ENCODE data around the gene SERF2. TPM values are rescaled to one million over a fixed set of nuclear protein-coding genes. Genes with fewer than 3 reads are reported as not detected.
A peak's percentile ranks its signal among the peaks of the same experiment; 100 is the strongest.
"Not testable (repeated sequence)": the region's sequence is repeated elsewhere in the genome, so short reads cannot be mapped to it uniquely, and the experiment has no call there.

SERF2 gene
- total RNA-seq, 1 donor from 2014 or later = 598 TPM

GRCh38 chr15:43796566-43796965, 4.4 kb downstream of the SERF2 start:
- H3K4me3 Mint-ChIP-seq (ENCODE audit: low read depth) = no peak overlapping the region
- H3K27me3 Mint-ChIP-seq (ENCODE audit: low read depth) = no peaks in the 10 kb centered on the region
- peaks cover 44% of the 10 kb centered on the region for H3K4me1 Mint-ChIP-seq (ENCODE audit: low read depth)
- no peaks in the 10 kb centered on the region for H3K9me3 Mint-ChIP-seq
- H3K27ac Mint-ChIP-seq = peak overlapping the region; percentile 5
- intact Hi-C loops (cut with micrococcal nuclease) = no loop called here
- H3K36me3 Mint-ChIP-seq (ENCODE audit: low read depth) = peaks cover 88% of the 10 kb centered on the region
- DNase-seq (ENCODE audit: low spot score) = no peak

- peak overlapping the region; percentile 30 for H3K4me3 Mint-ChIP-seq (ENCODE audit: low read depth)
- peaks cover 80% of the 10 kb centered on the region for H3K36me3 Mint-ChIP-seq (ENCODE audit: low read depth)
- no peaks in the 10 kb centered on the region for H3K27me3 Mint-ChIP-seq (ENCODE audit: low read depth)
- H3K4me1 Mint-ChIP-seq (ENCODE audit: low read depth) = peaks cover 34% of the 10 kb centered on the region
- no peaks in the 10 kb centered on the region for H3K9me3 Mint-ChIP-seq
- H3K27ac Mint-ChIP-seq = peak overlapping the region; percentile 38
- intact Hi-C loops (cut with micrococcal nuclease) = no loop called here
- no peak for DNase-seq (ENCODE audit: low spot score)
Observed at GRCh38 chr15:43799209-43799944, 7.3 kb downstream of the SERF2 start.

GRCh38 chr15:43799945-43800285, 7.8 kb downstream of the SERF2 start, which contains the start of gene SERINC4:
TSS of gene SERINC4 (minus strand) at chr15:43800220. CDS start at chr15:43799986, 234 bp downstream.
- DNase-seq (ENCODE audit: low spot score) = no peak
- H3K4me3 Mint-ChIP-seq (ENCODE audit: low read depth) = peak within 1 kb of the TSS; percentile 100
- peak within 1 kb of the TSS; percentile 97 for H3K27ac Mint-ChIP-seq
- intact Hi-C loops (cut with micrococcal nuclease) = loop anchor here (1.0 to 2.0 kb wide), 2 partner anchors 8 to 53 kb away; partner anchors contain the start of genes PDIA3 and SERF2
- peaks cover 80% of the 10 kb centered on the region for H3K36me3 Mint-ChIP-seq (ENCODE audit: low read depth)
- H3K4me1 Mint-ChIP-seq (ENCODE audit: low read depth) = peaks cover 29% of the 10 kb centered on the region
- no peaks in the 10 kb centered on the region for H3K27me3 Mint-ChIP-seq (ENCODE audit: low read depth)
- H3K9me3 Mint-ChIP-seq = no peaks in the 10 kb centered on the region

GRCh38 chr15:43800286-43801141, 8.4 kb downstream of the SERF2 start, which contains the start of gene HYPK:
TSS of gene HYPK (plus strand) at chr15:43800599. CDS start at chr15:43800623, 24 bp downstream.
- intact Hi-C loops (cut with micrococcal nuclease) = loop anchor here (1.0 to 2.0 kb wide), 2 partner anchors 8 to 54 kb away; partner anchors contain the start of genes PDIA3 and SERF2
- Mint-ChIP-seq H3K4me3 (ENCODE audit: low read depth) (peak within 1 kb of the TSS; percentile 100), H3K27ac (peak within 1 kb of the TSS; percentile 97), H3K27me3 (ENCODE audit: low read depth) (no peaks in the 10 kb centered on the region), H3K4me1 (ENCODE audit: low read depth) (peaks cover 28% of the 10 kb centered on the region), H3K9me3 (no peaks in the 10 kb centered on the region), H3K36me3 (ENCODE audit: low read depth) (peaks cover 79% of the 10 kb centered on the region)
- DNase-seq (ENCODE audit: low spot score) = peak; percentile 88

GRCh38 chr15:43802676-43803075, 10.6 kb downstream of the SERF2 start:
- H3K9me3 Mint-ChIP-seq; H3K27me3 Mint-ChIP-seq (ENCODE audit: low read depth); DNase-seq (ENCODE audit: low spot score); intact Hi-C loops (cut with micrococcal nuclease); H3K27ac Mint-ChIP-seq; H3K4me3 Mint-ChIP-seq (ENCODE audit: low read depth): not testable (repeated sequence)
- peaks cover 80% of the 10 kb centered on the region for H3K36me3 Mint-ChIP-seq (ENCODE audit: low read depth)
- peaks cover 25% of the 10 kb centered on the region for H3K4me1 Mint-ChIP-seq (ENCODE audit: low read depth)

GRCh38 chr15:43808435-43808950, 16.4 kb downstream of the SERF2 start:
- Mint-ChIP-seq H3K36me3 (ENCODE audit: low read depth) (peaks cover 76% of the 10 kb centered on the region), H3K4me1 (ENCODE audit: low read depth) (peaks cover 3% of the 10 kb centered on the region), H3K9me3 (no peaks in the 10 kb centered on the region), H3K27me3 (ENCODE audit: low read depth) (no peaks in the 10 kb centered on the region), H3K27ac (no peak overlapping the region), H3K4me3 (ENCODE audit: low read depth) (no peak overlapping the region)
- intact Hi-C loops (cut with micrococcal nuclease) = no loop called here
- DNase-seq (ENCODE audit: low spot score) = no peak

- peaks cover 3% of the 10 kb centered on the region for H3K4me1 Mint-ChIP-seq (ENCODE audit: low read depth)
- H3K9me3 Mint-ChIP-seq = no peaks in the 10 kb centered on the region
- intact Hi-C loops (cut with micrococcal nuclease) = no loop called here
- no peaks in the 10 kb centered on the region for H3K27me3 Mint-ChIP-seq (ENCODE audit: low read depth)
- no peak overlapping the region for H3K4me3 Mint-ChIP-seq (ENCODE audit: low read depth)
- peaks cover 76% of the 10 kb centered on the region for H3K36me3 Mint-ChIP-seq (ENCODE audit: low read depth)
- DNase-seq (ENCODE audit: low spot score) = no peak
- H3K27ac Mint-ChIP-seq = no peak overlapping the region
Observed at GRCh38 chr15:43808960-43809678, 17.0 kb downstream of the SERF2 start.

GRCh38 chr15:43815064-43815463, 22.9 kb downstream of the SERF2 start:
- intact Hi-C loops (cut with micrococcal nuclease); H3K27me3 Mint-ChIP-seq (ENCODE audit: low read depth); H3K4me3 Mint-ChIP-seq (ENCODE audit: low read depth); H3K4me1 Mint-ChIP-seq (ENCODE audit: low read depth); DNase-seq (ENCODE audit: low spot score); H3K27ac Mint-ChIP-seq; H3K9me3 Mint-ChIP-seq: not testable (repeated sequence)
- peaks cover 62% of the 10 kb centered on the region for H3K36me3 Mint-ChIP-seq (ENCODE audit: low read depth)

- Mint-ChIP-seq H3K4me1 (ENCODE audit: low read depth) (peaks cover 20% of the 10 kb centered on the region), H3K36me3 (ENCODE audit: low read depth) (peaks cover 36% of the 10 kb centered on the region), H3K27me3 (ENCODE audit: low read depth) (no peaks in the 10 kb centered on the region), H3K27ac (no peak overlapping the region), H3K9me3 (no peaks in the 10 kb centered on the region), H3K4me3 (ENCODE audit: low read depth) (peak overlapping the region; percentile 44)
- intact Hi-C loops (cut with micrococcal nuclease) = loop anchor here (10.0 kb wide), 2 partner anchors 713 to 903 kb away; partner anchors contain the start of gene EIF3J
- DNase-seq (ENCODE audit: low spot score) = no peak
Observed at GRCh38 chr15:43821505-43821904, 29.4 kb downstream of the SERF2 start.

- Mint-ChIP-seq H3K36me3 (ENCODE audit: low read depth) (peaks cover 40% of the 10 kb centered on the region), H3K27me3 (ENCODE audit: low read depth) (no peaks in the 10 kb centered on the region), H3K27ac (peak within 1 kb of the TSS; percentile 98), H3K4me1 (ENCODE audit: low read depth) (peaks cover 28% of the 10 kb centered on the region), H3K9me3 (no peaks in the 10 kb centered on the region), H3K4me3 (ENCODE audit: low read depth) (peak within 1 kb of the TSS; percentile 97)
- intact Hi-C loops (cut with micrococcal nuclease) = loop anchor here (1.0 to 10.0 kb wide), 4 partner anchors 32 to 900 kb away; partner anchors contain the start of genes EIF3J and SERF2
- peak; percentile 91 for DNase-seq (ENCODE audit: low spot score)
Observed at GRCh38 chr15:43824302-43825246, 32.5 kb downstream of the SERF2 start, which contains the start of gene MFAP1. TSS of gene MFAP1 (minus strand) at chr15:43824690. CDS start at chr15:43824569, 121 bp downstream.

- DNase-seq (ENCODE audit: low spot score); H3K27me3 Mint-ChIP-seq (ENCODE audit: low read depth); H3K27ac Mint-ChIP-seq; H3K9me3 Mint-ChIP-seq: not testable (repeated sequence)
- Mint-ChIP-seq H3K36me3 (ENCODE audit: low read depth) (peaks cover 45% of the 10 kb centered on the region), H3K4me3 (ENCODE audit: low read depth) (peak overlapping the region; percentile 20), H3K4me1 (ENCODE audit: low read depth) (peaks cover 32% of the 10 kb centered on the region)
- intact Hi-C loops (cut with micrococcal nuclease) = loop anchor here (10.0 kb wide), 2 partner anchors 709 to 899 kb away; partner anchors contain the start of gene EIF3J
Observed at GRCh38 chr15:43825305-43825704, 33.2 kb downstream of the SERF2 start.

Data from activated T-helper 2 cell treated with anti-CD3 and anti-CD28 coated beads, Interferon-gamma antibody, Interleukin-2, Interleukin-4, amounts not matched to agents 10 μg/mL and 5 μg/mL and 100 μg/mL, durations not matched to agents 14 hours and 24 hours and 36 hours (primary cell).